Gastroesophageal sphincter (tissue), 4 donors: ENCODE data around the gene TRMT44. TPM values are rescaled to one million over a fixed set of nuclear protein-coding genes. Genes with fewer than 3 reads are reported as not detected.

Source experiments
- ATAC-seq: fragments of 150-250 bp; one replicate; pipeline ENCODE4 v1.9.1; 2016; ENCODE audit warnings: mild to moderate bottlenecking, moderate library complexity
- H3K27ac ChIP-seq, 4 donors: fragments of 200-600 bp; sonication (generic) in 3 of 4; 1 replicate in 3 of 4; 2 replicates in 1 of 4; pipeline ENCODE4 v1.5.1; 2016 to 2019
- H3K27me3 ChIP-seq: fragments of 200-600 bp; sonication (generic); one replicate; pipeline ENCODE4 v1.5.1; 2019
- H3K36me3 ChIP-seq, 2 donors: fragments of 200-600 bp; sonication (generic); one replicate each; pipeline ENCODE4 v1.5.1; 2019; ENCODE audit warnings: control low read depth in 1 of 2
- H3K4me1 ChIP-seq, 3 donors: fragments of 200-600 bp; sonication (generic); 1 replicate in 2 of 3; 2 replicates in 1 of 3; pipeline ENCODE4 v1.5.1; 2016 to 2019; ENCODE audit warnings: control low read depth in 2 of 3
- H3K4me3 ChIP-seq, 2 donors: fragments of 200-600 bp; sonication (generic); one replicate each; pipeline ENCODE4 v1.5.1; 2019; ENCODE audit warnings: mild to moderate bottlenecking in 1 of 2, moderate library complexity in 1 of 2
- H3K9me3 ChIP-seq, 3 donors: fragments of 200-600 bp; sonication (generic); one replicate each; pipeline ENCODE4 v1.5.1; 2017 to 2019; ENCODE audit warnings: control low read depth in 2 of 3
- EP300 ChIP-seq: sonication (generic); formaldehyde crosslinking; IDR thresholded peaks from one replicate; pipeline ENCODE4 v1.6.1; 2017; ENCODE audit warnings: antibody characterized with exemption, mild to moderate bottlenecking
- POLR2A ChIP-seq, 2 donors: fragments of 450-650 bp; IDR thresholded peaks; one replicate each; pipeline ENCODE4 v1.6.1; 2017; ENCODE audit warnings: antibody characterized with exemption in 2 of 2, mild to moderate bottlenecking in 2 of 2, moderate library complexity in 1 of 2
- POLR2AphosphoS5 ChIP-seq: sonication (generic); formaldehyde crosslinking; IDR thresholded peaks from one replicate; pipeline ENCODE4 v1.6.1; 2017; ENCODE audit warnings: antibody characterized with exemption
- WGBS, 2 donors: methylation state at CpG; one replicate each; pipeline ENCODE4 v1.1.5; 2018; ENCODE audit warnings: low coverage in 1 of 2; 5-methylcytosine and 5-hydroxymethylcytosine counted together
- total RNA-seq, 4 donors: library from RNA; depleted of rRNA; stranded (reverse); fragments of >200 nt; gene quantifications; one replicate each; pipeline ENCODE4 v1.1.0, GENCODE V29; 2016
- TF ChIP-seq, protein P1 (sequence below), 4 experiments: fragments of 200-600 bp in 2 of 4; fragments of 450-650 bp in 2 of 4; sonication (generic) in 1 of 4; IDR thresholded peaks; one replicate each; pipeline ENCODE4 v1.5.1; 2017 to 2019; ENCODE audit warnings: antibody characterized with exemption in 4 of 4, mild to moderate bottlenecking in 2 of 4, moderate library complexity in 2 of 4

The TRMT44 gene
- total RNA-seq, 4 donors from 2014 or later, result 12.0 to 27.9 (median 20.9) TPM

DNA sequence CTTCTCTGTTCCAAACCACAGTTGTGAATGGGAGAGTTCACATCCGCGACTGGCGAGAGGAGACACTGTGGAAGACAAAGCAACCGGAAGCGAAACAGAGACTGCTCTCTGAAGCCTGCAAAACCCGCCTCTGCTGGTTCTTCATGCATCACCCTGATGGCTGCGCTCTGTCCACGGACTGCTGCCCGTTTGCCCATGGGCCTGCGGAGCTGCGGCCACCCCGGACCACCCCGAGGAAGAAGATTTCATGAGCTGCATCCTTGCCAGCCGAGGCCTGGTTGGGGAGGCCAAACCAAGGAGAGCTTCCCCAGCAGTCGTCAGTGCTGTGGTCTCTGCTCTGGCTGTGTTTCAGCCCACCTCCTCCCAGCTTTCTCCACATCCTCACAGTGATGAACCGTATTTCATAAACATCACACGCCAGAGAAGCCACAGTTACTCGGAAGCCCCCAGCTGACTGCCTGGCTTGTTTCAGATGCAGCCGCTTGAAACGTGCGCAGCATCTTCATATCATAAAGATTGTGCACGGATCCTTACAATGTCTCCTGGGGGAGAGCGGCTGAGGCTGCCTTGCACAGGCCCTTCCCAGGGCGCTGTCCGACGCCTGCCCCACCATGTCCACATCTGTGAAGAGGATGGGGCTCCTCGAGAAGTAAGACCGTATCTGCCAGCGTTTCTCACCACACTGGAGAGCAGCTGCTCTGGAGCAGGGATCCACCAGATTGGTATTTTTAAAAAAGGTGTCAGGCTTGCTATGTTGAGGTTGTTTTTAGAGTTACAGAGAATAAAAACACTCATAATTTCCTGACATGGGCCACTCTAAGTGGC is 35.4 kb downstream of the TRMT44 start:
- no peak for TF ChIP-seq POLR2A (IDR thresholded peaks at IDR 0.05)
- no peak for TF ChIP-seq POLR2AphosphoS5
- no peak for TF ChIP-seq EP300
- TF ChIP-seq, protein P1, sequence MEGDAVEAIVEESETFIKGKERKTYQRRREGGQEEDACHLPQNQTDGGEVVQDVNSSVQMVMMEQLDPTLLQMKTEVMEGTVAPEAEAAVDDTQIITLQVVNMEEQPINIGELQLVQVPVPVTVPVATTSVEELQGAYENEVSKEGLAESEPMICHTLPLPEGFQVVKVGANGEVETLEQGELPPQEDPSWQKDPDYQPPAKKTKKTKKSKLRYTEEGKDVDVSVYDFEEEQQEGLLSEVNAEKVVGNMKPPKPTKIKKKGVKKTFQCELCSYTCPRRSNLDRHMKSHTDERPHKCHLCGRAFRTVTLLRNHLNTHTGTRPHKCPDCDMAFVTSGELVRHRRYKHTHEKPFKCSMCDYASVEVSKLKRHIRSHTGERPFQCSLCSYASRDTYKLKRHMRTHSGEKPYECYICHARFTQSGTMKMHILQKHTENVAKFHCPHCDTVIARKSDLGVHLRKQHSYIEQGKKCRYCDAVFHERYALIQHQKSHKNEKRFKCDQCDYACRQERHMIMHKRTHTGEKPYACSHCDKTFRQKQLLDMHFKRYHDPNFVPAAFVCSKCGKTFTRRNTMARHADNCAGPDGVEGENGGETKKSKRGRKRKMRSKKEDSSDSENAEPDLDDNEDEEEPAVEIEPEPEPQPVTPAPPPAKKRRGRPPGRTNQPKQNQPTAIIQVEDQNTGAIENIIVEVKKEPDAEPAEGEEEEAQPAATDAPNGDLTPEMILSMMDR (IDR thresholded peaks at IDR 0.05), result no peak
- H3K9me3 ChIP-seq, result no peaks in the 10 kb centered on the region
- no peak for ATAC-seq
- H3K27ac ChIP-seq, result no peak overlapping the region
- H3K36me3 ChIP-seq, result peaks cover 0 to 47% of the 10 kb centered on the region in 2 donors
- H3K4me1 ChIP-seq, result peaks cover 0 to 25% (median 19%) of the 10 kb centered on the region in 3 donors
- WGBS, 2 donors, result 83 to 91% methylated on average over 10 to 11 of the region's 29 CpGs
- H3K4me3 ChIP-seq, result no peak overlapping the region
- H3K27me3 ChIP-seq, result no peaks in the 10 kb centered on the region

DNA sequence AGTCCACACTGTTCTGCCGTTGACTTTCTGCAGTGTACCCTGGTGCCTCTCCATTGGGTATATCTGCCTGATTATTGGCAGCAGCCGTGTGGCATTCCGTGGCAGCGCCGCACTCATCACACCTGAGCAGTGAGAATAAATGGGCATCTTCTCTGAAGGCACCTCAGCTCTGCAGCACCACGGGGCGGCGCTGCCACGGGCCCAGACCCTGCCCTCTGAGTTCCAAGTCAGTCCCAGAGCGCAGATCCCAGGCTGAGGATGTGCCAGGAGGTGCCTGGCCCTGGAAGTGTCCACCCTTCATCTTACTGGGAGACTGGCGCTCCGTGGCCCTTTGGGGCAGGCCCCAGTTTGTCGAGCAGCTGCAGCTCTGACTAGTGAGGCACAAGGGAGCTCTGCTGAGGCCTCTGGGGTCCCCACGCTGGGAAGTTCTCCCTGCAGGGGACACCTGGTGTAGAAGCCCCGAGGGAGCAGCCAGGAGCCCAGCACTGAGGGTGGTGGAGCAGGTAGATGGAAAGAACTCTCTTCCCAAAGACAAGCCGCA is 36.6 kb downstream of the TRMT44 start:
- no peak overlapping the region for H3K27ac ChIP-seq
- H3K36me3 ChIP-seq, result peaks cover 0 to 41% of the 10 kb centered on the region in 2 donors
- no peaks in the 10 kb centered on the region for H3K9me3 ChIP-seq
- peaks cover 0 to 21% (median 16%) of the 10 kb centered on the region in 3 donors for H3K4me1 ChIP-seq
- WGBS, 2 donors, result 57% methylated on average over 1 of the region's 16 CpGs; no CpG with 5 or more reads in 1 of the 2 donors
- no peaks in the 10 kb centered on the region for H3K27me3 ChIP-seq
- ATAC-seq, result no peak
- TF ChIP-seq, protein P1 (IDR thresholded peaks at IDR 0.05), result no peak
- TF ChIP-seq POLR2A (IDR thresholded peaks at IDR 0.05) (no peak), EP300 (no peak), POLR2AphosphoS5 (no peak)
- no peak overlapping the region for H3K4me3 ChIP-seq

DNA sequence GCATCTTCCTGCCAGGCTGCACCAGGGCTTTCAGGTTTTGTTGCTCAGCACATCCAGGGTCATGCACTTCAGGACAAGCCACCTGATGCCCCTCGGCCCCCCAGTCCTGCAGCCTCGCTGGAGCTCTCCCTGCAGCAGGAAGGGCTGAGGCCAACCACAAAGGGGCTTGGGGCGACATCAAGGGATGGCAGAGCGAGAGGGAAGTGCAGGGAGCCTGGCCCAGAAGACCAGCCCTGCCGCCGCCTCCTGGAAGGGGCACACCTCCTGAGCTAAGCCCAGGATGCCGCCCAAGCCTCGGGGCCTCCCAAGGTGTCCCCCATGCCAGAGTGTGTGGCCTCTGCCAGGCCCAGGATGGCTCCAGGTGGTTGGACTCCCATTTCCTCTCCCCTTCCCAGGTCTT is 37.1 kb downstream of the TRMT44 start:
- Histone ChIP-seq H3K27me3 (no peaks in the 10 kb centered on the region), H3K4me3 (no peak overlapping the region), H3K9me3 (no peaks in the 10 kb centered on the region), H3K4me1 (peaks cover 0 to 16% (median 11%) of the 10 kb centered on the region in 3 donors), H3K36me3 (peaks cover 0 to 41% of the 10 kb centered on the region in 2 donors), H3K27ac (no peak overlapping the region)
- ATAC-seq, result no peak
- WGBS, 2 donors, result no CpG with 5 or more reads among the region's 8 CpGs
- no peak for TF ChIP-seq EP300
- TF ChIP-seq POLR2AphosphoS5, result no peak
- TF ChIP-seq, protein P1 (IDR thresholded peaks at IDR 0.05), result no peak
- no peak for TF ChIP-seq POLR2A (IDR thresholded peaks at IDR 0.05)

DNA sequence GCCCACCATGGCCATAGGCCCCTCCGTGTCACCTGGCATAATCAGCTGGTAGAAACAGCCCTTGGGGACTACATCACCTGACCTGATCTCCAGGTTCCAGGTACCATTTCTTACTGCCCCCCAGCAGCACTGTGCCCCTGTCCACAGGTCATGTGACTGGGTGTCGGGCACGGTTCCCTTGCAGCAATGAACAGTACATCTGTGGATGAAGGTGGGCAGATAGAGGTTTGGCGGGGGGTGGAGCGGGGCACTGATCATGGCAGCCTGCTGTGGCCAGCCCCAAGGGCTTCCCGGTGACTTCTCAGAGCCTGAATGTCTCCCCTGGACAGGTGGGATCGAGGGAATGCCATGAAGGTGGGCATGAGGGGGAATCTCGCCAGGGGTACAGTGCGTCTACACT is 37.8 kb downstream of the TRMT44 start:
- Histone ChIP-seq H3K4me1 (peaks cover 0 to 9% (median 5%) of the 10 kb centered on the region in 3 donors), H3K4me3 (no peak overlapping the region), H3K27me3 (no peaks in the 10 kb centered on the region), H3K9me3 (no peaks in the 10 kb centered on the region), H3K36me3 (peaks cover 0 to 41% of the 10 kb centered on the region in 2 donors), H3K27ac (no peak overlapping the region)
- ATAC-seq, result no peak
- TF ChIP-seq, protein P1 (IDR thresholded peaks at IDR 0.05), result no peak
- no peak for TF ChIP-seq POLR2AphosphoS5
- no peak for TF ChIP-seq POLR2A (IDR thresholded peaks at IDR 0.05)
- no peak for TF ChIP-seq EP300
- 100% methylated on average over 2 of the region's 9 CpGs for WGBS, 2 donors
